ENCODE data around the gene MMP17.

DNA sequence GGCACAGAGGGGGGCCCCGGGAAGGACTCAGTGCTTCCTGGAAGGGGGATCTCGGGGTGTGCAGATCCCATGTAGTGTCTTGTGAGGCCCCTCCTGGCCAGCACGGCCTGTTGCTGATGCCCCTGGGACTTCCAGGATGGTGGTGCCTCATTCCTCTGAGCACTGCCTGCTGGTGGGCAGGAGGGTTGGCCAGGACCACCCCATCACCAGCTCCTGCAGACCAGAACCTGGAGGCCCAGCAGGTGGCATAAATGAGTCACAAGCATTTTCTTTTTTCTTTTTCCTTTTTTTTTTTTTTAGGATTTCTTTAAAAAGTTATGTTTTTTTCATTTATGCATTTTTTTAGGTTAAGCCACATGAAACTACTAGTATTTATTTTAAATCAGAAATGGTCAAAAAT lies 8.0 kb downstream of the MMP17 start:
- TF ChIP-seq POLR2A (IDR thresholded peaks at IDR 0.05; ENCODE audit: low read length) (no peak), GATA1 (IDR thresholded peaks at IDR 0.05; ENCODE audit: low read depth, low read length) (no peak)

All from erythroblast (primary cell).